Anterior cingulate cortex (tissue), 58 donors: ENCODE data around the gene FZD7.
A peak's percentile ranks its signal among the peaks of the same experiment; 100 is the strongest.

Source experiments
- DNase-seq, 58 donors: peaks; one replicate each; lab custom pipeline; 2025; lab: John Stamatoyannopoulos, UW

The FZD7 gene

GRCh38 chr2:202061695-202062094, 28.0 kb downstream of the FZD7 start:
- DNase-seq, result no peak

- peak in 37 of 58 donors; percentile 4 to 77 (median 44) for DNase-seq
These were observed 30.7 kb downstream of the FZD7 start for GRCh38 chr2:202064171-202064880.

GRCh38 chr2:202064881-202065230, 31.2 kb downstream of the FZD7 start:
- DNase-seq, result no peak

- no peak for DNase-seq
These were observed 32.2 kb downstream of the FZD7 start for GRCh38 chr2:202065876-202066275.

GRCh38 chr2:202066875-202067274, 33.2 kb downstream of the FZD7 start:
- DNase-seq, result no peak

- DNase-seq, result no peak
These were observed 33.9 kb downstream of the FZD7 start for GRCh38 chr2:202067589-202067988.

- no peak for DNase-seq
These were observed 35.8 kb downstream of the FZD7 start for GRCh38 chr2:202069170-202070067.

- no peak for DNase-seq
These were observed 37.5 kb downstream of the FZD7 start for GRCh38 chr2:202071107-202071506.

- no peak for DNase-seq
These were observed 38.6 kb downstream of the FZD7 start for GRCh38 chr2:202072226-202072625.

GRCh38 chr2:202072737-202073401, 39.2 kb downstream of the FZD7 start, which contains the start of gene KIAA2012:
TSS of gene KIAA2012 (plus strand) at chr2:202073255. CDS start at chr2:202073628, 373 bp downstream.
- peak in 17 of 58 donors; percentile 3 to 50 (median 11) for DNase-seq

- DNase-seq, result no peak
These were observed 40.7 kb downstream of the FZD7 start for GRCh38 chr2:202074324-202074723.

- DNase-seq, result no peak
These were observed 45.7 kb downstream of the FZD7 start for GRCh38 chr2:202079310-202079709.

- DNase-seq, result peak in 1 of 58 donors; percentile 8
These were observed 50.6 kb downstream of the FZD7 start for GRCh38 chr2:202084265-202084664.
